HUES48 (cell line): ENCODE measurements around the gene CEMIP.

Source experiments
- H3K27ac ChIP-seq: one replicate; pipeline ENCODE4 v1.7.0; 2013; ENCODE audit warnings: low read depth, low read length, inconsistent platforms
- H3K27me3 ChIP-seq: 2 replicates; pipeline ENCODE4 v1.6.1; 2013; ENCODE audit warnings: mild to moderate bottlenecking, low read length; ENCODE audit not compliant: control insufficient read depth, insufficient read depth
- H3K36me3 ChIP-seq: 2 replicates; pipeline ENCODE4 v1.6.1; 2013; ENCODE audit warnings: low read length; ENCODE audit not compliant: control insufficient read depth, insufficient read depth
- H3K4me1 ChIP-seq: 2 replicates; pipeline ENCODE4 v1.6.1; 2013; ENCODE audit warnings: mild to moderate bottlenecking, low read length; ENCODE audit not compliant: control insufficient read depth, insufficient read depth
- H3K4me3 ChIP-seq: 2 replicates; pipeline ENCODE4 v1.5.1; 2013; ENCODE audit warnings: mild to moderate bottlenecking, low read depth, low read length
- H3K9ac ChIP-seq: 2 replicates; pipeline ENCODE4 v1.6.1; 2013; ENCODE audit warnings: mild to moderate bottlenecking, low read depth, low read length, moderate library complexity
- H3K9me3 ChIP-seq: 2 replicates; pipeline ENCODE4 v1.6.1; 2013; ENCODE audit warnings: low read length; ENCODE audit not compliant: control insufficient read depth, insufficient read depth

Gene CEMIP

DNA sequence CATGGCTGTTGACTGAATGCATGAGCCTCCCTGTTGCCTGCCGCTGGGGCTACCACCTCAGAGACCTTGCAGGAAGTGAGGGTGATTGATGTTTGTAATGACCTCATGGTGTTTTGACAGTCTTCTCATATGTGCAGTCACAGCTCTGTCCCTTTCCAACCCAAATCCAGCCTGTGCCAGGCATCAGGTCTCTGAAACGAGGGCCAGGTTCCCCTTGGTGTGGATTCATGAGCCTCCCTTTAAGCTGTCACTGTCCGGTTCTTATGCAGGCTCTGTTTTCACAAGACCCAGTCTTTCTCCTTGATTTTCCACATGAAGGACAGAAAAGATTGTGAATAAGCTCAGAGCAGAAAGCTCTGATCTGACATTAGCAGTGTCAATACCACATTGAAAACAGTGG, 43.1 kb downstream of the CEMIP start:
- Histone ChIP-seq H3K36me3 (no peaks in the 10 kb centered on the region), H3K9ac (no peak overlapping the region), H3K9me3 (no peaks in the 10 kb centered on the region), H3K27ac (no peak overlapping the region), H3K4me1 (peaks cover 15% of the 10 kb centered on the region), H3K4me3 (no peak overlapping the region), H3K27me3 (no peaks in the 10 kb centered on the region)

- Histone ChIP-seq H3K36me3 (no peaks in the 10 kb centered on the region), H3K27me3 (no peaks in the 10 kb centered on the region), H3K4me1 (peaks cover 15% of the 10 kb centered on the region), H3K4me3 (no peak overlapping the region), H3K9me3 (no peaks in the 10 kb centered on the region), H3K9ac (no peak overlapping the region), H3K27ac (no peak overlapping the region)
These were observed 43.5 kb downstream of the CEMIP start for GRCh38 chr15:80822676-80823075.

DNA sequence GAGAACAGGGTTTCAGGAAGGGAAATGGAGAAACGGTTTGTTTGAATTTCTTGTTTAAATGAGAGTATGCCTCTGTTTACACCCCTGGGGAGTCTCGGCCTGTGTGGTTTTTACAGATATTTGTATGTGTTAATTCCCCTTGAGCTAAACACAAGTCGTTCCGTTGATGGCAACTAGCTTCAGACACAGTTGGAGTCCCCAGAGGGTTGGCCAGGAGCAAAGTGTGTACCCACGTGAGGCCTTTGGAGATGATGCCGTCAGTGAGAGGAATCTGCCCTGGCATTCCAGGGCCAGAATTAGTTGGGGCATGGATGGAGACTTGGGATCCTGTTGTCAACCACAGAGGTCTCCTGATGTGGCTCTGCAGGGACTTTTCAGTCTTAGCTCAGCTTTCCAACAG, 44.0 kb downstream of the CEMIP start:
- H3K4me1 ChIP-seq = peaks cover 15% of the 10 kb centered on the region
- H3K27me3 ChIP-seq = no peaks in the 10 kb centered on the region
- H3K36me3 ChIP-seq = no peaks in the 10 kb centered on the region
- no peak overlapping the region for H3K27ac ChIP-seq
- H3K4me3 ChIP-seq = no peak overlapping the region
- H3K9ac ChIP-seq = no peak overlapping the region
- H3K9me3 ChIP-seq = no peaks in the 10 kb centered on the region

- no peak overlapping the region for H3K4me3 ChIP-seq
- no peaks in the 10 kb centered on the region for H3K36me3 ChIP-seq
- H3K9me3 ChIP-seq = no peaks in the 10 kb centered on the region
- no peak overlapping the region for H3K9ac ChIP-seq
- H3K27ac ChIP-seq = no peak overlapping the region
- H3K27me3 ChIP-seq = no peaks in the 10 kb centered on the region
- H3K4me1 ChIP-seq = peaks cover 15% of the 10 kb centered on the region
These were observed 44.8 kb downstream of the CEMIP start for GRCh38 chr15:80823995-80824394.

DNA sequence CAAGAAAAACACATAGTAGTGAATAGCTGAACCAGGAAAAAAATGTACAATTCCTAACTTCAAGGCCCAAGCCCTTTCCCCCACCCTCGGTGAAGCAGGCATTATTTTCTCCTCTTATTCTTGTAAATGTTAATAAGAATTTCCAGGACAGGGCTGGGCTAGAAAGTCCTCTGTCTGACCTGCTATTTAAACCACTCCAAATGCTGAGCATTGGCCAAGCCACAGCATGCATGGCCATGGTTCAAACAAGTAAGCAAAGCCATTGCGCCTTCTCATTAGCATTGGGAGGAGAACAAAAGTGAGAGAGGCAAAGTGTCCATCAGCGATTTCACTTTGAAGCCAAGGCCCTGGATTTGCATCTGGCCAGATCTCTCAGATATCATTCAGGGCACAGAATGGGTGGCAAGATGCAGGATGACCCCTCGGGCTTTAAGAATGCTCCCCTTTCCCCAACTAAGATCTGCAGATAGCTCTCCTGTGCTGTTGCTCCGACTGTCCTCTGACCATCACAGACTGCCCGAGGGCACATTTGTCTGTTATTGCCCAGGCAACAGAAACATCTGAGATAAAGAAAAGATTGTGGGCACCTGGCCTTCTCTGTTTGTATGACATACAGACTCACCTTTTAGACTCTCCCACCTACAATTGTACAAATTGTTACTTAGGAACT, 46.3 kb downstream of the CEMIP start:
- Histone ChIP-seq H3K27ac (no peak overlapping the region), H3K27me3 (no peaks in the 10 kb centered on the region), H3K9me3 (no peaks in the 10 kb centered on the region), H3K4me3 (no peak overlapping the region), H3K36me3 (no peaks in the 10 kb centered on the region), H3K9ac (no peak overlapping the region), H3K4me1 (peaks cover 15% of the 10 kb centered on the region)

DNA sequence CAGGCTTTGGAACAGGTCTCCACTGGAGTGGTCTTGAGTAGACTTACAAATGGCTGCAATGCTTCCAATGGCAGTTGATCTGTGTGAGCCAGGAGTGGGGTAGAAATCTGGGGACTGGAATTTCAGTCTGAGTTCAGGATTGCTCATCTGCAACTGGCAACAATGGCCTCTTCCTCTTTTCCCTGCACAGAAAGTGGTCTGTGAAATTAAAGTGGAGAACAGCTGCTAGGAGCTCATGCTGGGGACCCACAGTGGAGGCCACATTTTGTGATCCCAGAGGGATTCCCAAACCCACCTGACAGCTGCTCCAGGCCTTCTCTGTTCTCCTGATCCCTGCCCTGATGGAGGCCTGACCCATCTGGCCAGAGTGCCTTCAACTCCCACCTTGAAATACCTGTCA, 49.6 kb downstream of the CEMIP start:
- Histone ChIP-seq H3K9me3 (no peaks in the 10 kb centered on the region), H3K4me3 (no peak overlapping the region), H3K4me1 (peaks cover 23% of the 10 kb centered on the region), H3K27me3 (no peaks in the 10 kb centered on the region), H3K36me3 (no peaks in the 10 kb centered on the region), H3K9ac (no peak overlapping the region), H3K27ac (no peak overlapping the region)

GRCh38 chr15:80830677-80831076, 51.5 kb downstream of the CEMIP start:
- Histone ChIP-seq H3K4me1 (peaks cover 24% of the 10 kb centered on the region), H3K4me3 (no peak overlapping the region), H3K27ac (no peak overlapping the region), H3K27me3 (no peaks in the 10 kb centered on the region), H3K36me3 (no peaks in the 10 kb centered on the region), H3K9ac (no peak overlapping the region), H3K9me3 (no peaks in the 10 kb centered on the region)

GRCh38 chr15:80831192-80831591, 52.0 kb downstream of the CEMIP start:
- Histone ChIP-seq H3K27me3 (no peaks in the 10 kb centered on the region), H3K27ac (no peak overlapping the region), H3K9ac (no peak overlapping the region), H3K4me1 (peaks cover 24% of the 10 kb centered on the region), H3K4me3 (no peak overlapping the region), H3K9me3 (no peaks in the 10 kb centered on the region), H3K36me3 (no peaks in the 10 kb centered on the region)

GRCh38 chr15:80831606-80832224, 52.5 kb downstream of the CEMIP start:
- no peak overlapping the region for H3K9ac ChIP-seq
- no peaks in the 10 kb centered on the region for H3K9me3 ChIP-seq
- no peaks in the 10 kb centered on the region for H3K27me3 ChIP-seq
- no peaks in the 10 kb centered on the region for H3K36me3 ChIP-seq
- H3K4me3 ChIP-seq = no peak overlapping the region
- H3K4me1 ChIP-seq = peaks cover 24% of the 10 kb centered on the region
- H3K27ac ChIP-seq = peak overlapping the region; percentile 30

DNA sequence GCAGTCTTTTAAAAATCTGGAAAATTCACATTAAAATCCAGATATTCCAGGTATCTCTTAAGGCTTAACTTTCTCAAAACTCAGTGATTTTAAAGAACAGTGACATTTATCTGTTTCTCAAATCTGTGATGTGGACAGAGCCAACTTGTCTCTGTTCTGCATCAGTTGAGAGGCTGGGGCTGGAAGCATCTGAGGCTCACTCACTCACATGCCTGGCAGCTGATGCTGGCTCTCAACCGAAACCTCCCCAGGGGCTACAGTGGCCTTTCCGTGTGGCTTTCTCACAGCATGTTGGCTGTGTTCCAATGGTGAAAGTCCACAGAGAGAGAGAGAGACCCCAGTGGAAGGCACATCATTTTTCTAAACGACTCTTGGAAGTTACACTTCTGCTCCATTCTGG, 53.5 kb downstream of the CEMIP start:
- H3K27me3 ChIP-seq = no peaks in the 10 kb centered on the region
- no peak overlapping the region for H3K4me3 ChIP-seq
- H3K9ac ChIP-seq = no peak overlapping the region
- H3K36me3 ChIP-seq = no peaks in the 10 kb centered on the region
- peaks cover 24% of the 10 kb centered on the region for H3K4me1 ChIP-seq
- no peaks in the 10 kb centered on the region for H3K9me3 ChIP-seq
- no peak overlapping the region for H3K27ac ChIP-seq

DNA sequence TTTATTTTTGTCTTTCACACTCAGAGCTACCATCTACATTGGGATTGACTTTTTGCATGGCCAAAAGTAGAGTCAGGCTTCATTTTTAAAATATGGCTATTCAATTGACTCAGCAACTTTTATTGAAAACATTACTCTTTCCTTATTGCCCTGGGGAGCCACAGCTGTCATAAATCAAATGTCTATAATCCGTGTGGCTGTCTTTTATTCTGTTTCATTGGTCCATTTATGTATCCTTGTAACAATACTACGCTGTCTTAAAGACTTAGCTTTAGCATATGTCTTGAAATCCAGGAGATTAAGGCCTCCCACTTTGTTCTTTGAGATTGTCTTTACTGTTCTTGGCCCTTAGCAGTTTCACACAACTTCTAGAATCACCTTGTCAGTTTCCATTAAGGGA, 55.2 kb downstream of the CEMIP start:
- Histone ChIP-seq H3K9ac (no peak overlapping the region), H3K27me3 (no peaks in the 10 kb centered on the region), H3K27ac (no peak overlapping the region), H3K4me1 (peaks cover 24% of the 10 kb centered on the region), H3K4me3 (no peak overlapping the region), H3K36me3 (no peaks in the 10 kb centered on the region), H3K9me3 (no peaks in the 10 kb centered on the region)
